Osteoblast (primary cell): ENCODE measurements around the gene FAM3B. TPM values are rescaled to one million over a fixed set of nuclear protein-coding genes. Genes with fewer than 3 reads are reported as not detected.

Experiments used
- DNase-seq: peaks from one replicate; pipeline ENCODE4 v3.0.0; 2011; ENCODE audit warnings: low spot score, mixed read lengths; ENCODE audit not compliant: insufficient read length; ENCODE audit errors: missing footprints
- H2AFZ ChIP-seq: 2 replicates; pipeline ENCODE4 v1.6.0; 2011; ENCODE audit warnings: mild to moderate bottlenecking, low read length
- H3K27ac ChIP-seq: 2 replicates; pipeline ENCODE4 v1.5.1; 2011; ENCODE audit warnings: mild to moderate bottlenecking, low read depth, low read length, moderate library complexity
- H3K27me3 ChIP-seq: 2 replicates; pipeline ENCODE4 v1.6.0; 2012; ENCODE audit warnings: mild to moderate bottlenecking, control low read depth, inconsistent platforms, low read length, moderate library complexity; ENCODE audit not compliant: insufficient read depth
- H3K36me3 ChIP-seq: 2 replicates; pipeline ENCODE4 v1.5.1; 2011; ENCODE audit warnings: mild to moderate bottlenecking, low read length, control low read depth, moderate library complexity; ENCODE audit not compliant: insufficient read depth
- H3K4me1 ChIP-seq: 2 replicates; pipeline ENCODE4 v1.5.1; 2011; ENCODE audit warnings: mild to moderate bottlenecking, low read length, control low read depth, moderate library complexity; ENCODE audit not compliant: insufficient read depth
- H3K4me2 ChIP-seq: 2 replicates; pipeline ENCODE4 v1.6.0; 2011; ENCODE audit warnings: mild to moderate bottlenecking, low read length; ENCODE audit not compliant: insufficient read depth
- H3K4me3 ChIP-seq: fragments of 200-600 bp; sonication (generic); 3 replicates; pipeline ENCODE4 v1.5.1; 2012; ENCODE audit warnings: mild to moderate bottlenecking, low read length, inconsistent platforms; ENCODE audit not compliant: insufficient read depth
- H3K79me2 ChIP-seq: 2 replicates; pipeline ENCODE4 v1.6.0; 2012; ENCODE audit warnings: mild to moderate bottlenecking, low read length, control low read depth, inconsistent platforms; ENCODE audit not compliant: insufficient read depth
- H3K9me3 ChIP-seq: 2 replicates; pipeline ENCODE4 v1.5.1; 2011; ENCODE audit warnings: low read depth, low read length, control low read depth
- H4K20me1 ChIP-seq: 2 replicates; pipeline ENCODE4 v1.6.0; 2012; ENCODE audit warnings: mild to moderate bottlenecking, low read length, control low read depth; ENCODE audit not compliant: insufficient read depth
- total RNA-seq: library from RNA; depleted of rRNA; stranded (reverse); fragments of >200 nt; gene quantifications from 2 replicates; pipeline ENCODE4 v1.2.3, GENCODE V29; 2012
- TF ChIP-seq, protein P1 (sequence below): IDR thresholded peaks from 2 replicates; pipeline ENCODE4 v1.5.1; 2011; ENCODE audit warnings: mild to moderate bottlenecking, low read depth, low read length, moderate library complexity; ENCODE audit errors: extremely low read depth

FAM3B gene
- total RNA-seq, 1 donor: not detected

DNA sequence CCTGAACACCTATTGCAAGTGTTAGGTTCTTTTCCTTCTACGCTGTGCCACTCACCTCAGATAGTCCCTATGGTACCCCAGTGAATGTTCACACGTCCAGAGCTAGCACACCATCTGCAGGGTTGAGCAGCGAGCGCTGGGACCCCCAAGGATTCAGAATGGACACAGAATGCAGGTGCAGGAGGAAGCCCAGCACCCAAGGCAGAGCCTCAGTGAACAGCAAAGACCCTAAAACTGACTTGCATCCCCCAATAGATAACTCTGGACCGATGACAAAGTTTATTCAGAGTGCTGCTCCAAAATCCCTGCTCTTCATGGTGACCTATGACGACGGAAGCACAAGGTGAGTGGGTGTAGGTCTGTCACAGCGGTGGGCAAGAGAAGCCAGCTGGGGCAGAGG, 30.2 kb downstream of the FAM3B start:
- Histone ChIP-seq H3K79me2 (no peaks in the 10 kb centered on the region), H3K36me3 (no peaks in the 10 kb centered on the region), H3K4me3 (no peak overlapping the region), H4K20me1 (no peaks in the 10 kb centered on the region), H3K4me1 (no peaks in the 10 kb centered on the region), H2AFZ (no peak overlapping the region), H3K4me2 (no peak overlapping the region), H3K27ac (no peak overlapping the region), H3K9me3 (no peaks in the 10 kb centered on the region), H3K27me3 (peaks cover 5% of the 10 kb centered on the region)
- TF ChIP-seq, protein P1, sequence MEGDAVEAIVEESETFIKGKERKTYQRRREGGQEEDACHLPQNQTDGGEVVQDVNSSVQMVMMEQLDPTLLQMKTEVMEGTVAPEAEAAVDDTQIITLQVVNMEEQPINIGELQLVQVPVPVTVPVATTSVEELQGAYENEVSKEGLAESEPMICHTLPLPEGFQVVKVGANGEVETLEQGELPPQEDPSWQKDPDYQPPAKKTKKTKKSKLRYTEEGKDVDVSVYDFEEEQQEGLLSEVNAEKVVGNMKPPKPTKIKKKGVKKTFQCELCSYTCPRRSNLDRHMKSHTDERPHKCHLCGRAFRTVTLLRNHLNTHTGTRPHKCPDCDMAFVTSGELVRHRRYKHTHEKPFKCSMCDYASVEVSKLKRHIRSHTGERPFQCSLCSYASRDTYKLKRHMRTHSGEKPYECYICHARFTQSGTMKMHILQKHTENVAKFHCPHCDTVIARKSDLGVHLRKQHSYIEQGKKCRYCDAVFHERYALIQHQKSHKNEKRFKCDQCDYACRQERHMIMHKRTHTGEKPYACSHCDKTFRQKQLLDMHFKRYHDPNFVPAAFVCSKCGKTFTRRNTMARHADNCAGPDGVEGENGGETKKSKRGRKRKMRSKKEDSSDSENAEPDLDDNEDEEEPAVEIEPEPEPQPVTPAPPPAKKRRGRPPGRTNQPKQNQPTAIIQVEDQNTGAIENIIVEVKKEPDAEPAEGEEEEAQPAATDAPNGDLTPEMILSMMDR: no peak
- peak; percentile 13 for DNase-seq

DNA sequence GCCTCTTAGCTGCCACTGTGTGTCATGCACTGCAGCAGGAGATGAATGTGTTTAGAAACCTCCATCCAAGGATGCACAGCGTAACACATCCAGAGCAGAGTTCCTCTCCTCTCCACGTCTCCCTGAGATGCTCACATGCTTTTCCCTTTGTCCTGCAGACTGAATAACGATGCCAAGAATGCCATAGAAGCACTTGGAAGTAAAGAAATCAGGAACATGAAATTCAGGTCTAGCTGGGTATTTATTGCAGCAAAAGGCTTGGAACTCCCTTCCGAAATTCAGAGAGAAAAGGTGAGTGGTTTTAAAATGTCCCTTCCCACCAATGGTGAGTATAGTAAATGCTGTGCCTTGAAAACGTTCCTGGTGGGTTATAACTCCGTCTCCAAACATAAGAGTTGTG, 31.8 kb downstream of the FAM3B start:
- H3K27me3 ChIP-seq: peaks cover 5% of the 10 kb centered on the region
- TF ChIP-seq, protein P1: no peak
- no peak for DNase-seq
- no peak overlapping the region for H2AFZ ChIP-seq
- no peak overlapping the region for H3K4me2 ChIP-seq
- no peak overlapping the region for H3K27ac ChIP-seq
- H3K4me3 ChIP-seq: no peak overlapping the region
- H4K20me1 ChIP-seq: no peaks in the 10 kb centered on the region
- H3K9me3 ChIP-seq: no peaks in the 10 kb centered on the region
- no peaks in the 10 kb centered on the region for H3K36me3 ChIP-seq
- H3K4me1 ChIP-seq: no peaks in the 10 kb centered on the region
- H3K79me2 ChIP-seq: no peaks in the 10 kb centered on the region

DNA sequence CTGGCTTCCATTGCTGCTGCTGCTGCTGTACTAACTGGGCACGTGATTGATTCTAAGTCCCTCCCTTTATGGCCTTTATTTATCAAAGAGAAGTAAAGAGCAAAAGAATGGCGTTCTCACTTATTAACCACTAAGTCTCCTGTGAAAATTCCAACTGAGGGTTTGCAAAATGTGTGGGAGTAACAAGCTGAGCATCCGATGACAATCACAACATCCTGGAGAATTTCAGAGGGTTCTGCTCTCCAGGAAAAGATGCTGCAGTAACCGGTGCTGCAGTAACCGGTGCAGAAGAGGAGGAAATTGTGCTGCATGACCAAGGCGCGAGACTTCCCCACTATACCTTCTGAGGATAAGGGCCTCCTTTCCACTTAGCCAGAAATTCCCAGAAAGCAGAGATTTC, 32.5 kb downstream of the FAM3B start:
- H4K20me1 ChIP-seq: no peaks in the 10 kb centered on the region
- H2AFZ ChIP-seq: no peak overlapping the region
- H3K27me3 ChIP-seq: peaks cover 5% of the 10 kb centered on the region
- no peaks in the 10 kb centered on the region for H3K79me2 ChIP-seq
- H3K4me2 ChIP-seq: no peak overlapping the region
- H3K4me3 ChIP-seq: no peak overlapping the region
- no peak overlapping the region for H3K27ac ChIP-seq
- TF ChIP-seq, protein P1: no peak
- H3K9me3 ChIP-seq: no peaks in the 10 kb centered on the region
- no peak for DNase-seq
- H3K4me1 ChIP-seq: no peaks in the 10 kb centered on the region
- H3K36me3 ChIP-seq: no peaks in the 10 kb centered on the region

DNA sequence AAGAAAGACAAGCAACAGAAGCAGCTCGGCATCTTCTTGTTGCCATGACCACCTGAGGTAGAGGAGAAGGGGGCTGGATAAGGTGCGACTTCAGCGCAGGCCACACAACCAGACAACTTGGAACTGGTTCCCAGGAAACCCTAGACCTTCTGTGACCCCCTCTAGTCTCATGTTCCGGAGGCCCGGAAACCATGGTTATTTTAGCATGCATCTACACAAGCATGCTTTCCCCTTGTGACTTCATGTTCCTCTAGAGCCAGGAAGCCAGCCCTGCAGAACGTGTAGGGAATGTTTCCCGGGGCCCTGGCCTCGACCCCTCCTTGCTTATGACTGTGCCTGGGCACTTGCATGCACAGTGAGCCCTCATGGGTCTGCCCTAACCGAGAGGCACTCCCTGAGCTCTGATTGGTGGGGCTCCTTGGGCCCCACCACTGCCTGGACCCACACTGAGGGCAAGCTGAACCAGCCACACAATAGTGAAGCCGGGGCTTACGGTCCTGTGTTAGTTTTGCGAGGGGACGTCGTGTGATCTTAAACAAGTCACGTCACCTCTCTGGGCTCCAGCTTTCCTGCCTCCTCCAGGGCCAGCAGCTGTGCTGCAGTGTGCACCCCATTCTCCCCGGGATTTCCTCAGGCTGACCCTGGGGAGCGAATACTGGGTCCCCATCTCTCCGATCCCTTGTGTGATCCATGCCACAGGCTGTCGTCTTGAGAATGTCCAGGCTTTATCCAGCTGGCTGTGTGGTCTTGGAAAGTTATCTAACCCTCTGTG, 33.2 kb downstream of the FAM3B start:
- no peaks in the 10 kb centered on the region for H3K36me3 ChIP-seq
- H3K27ac ChIP-seq: no peak overlapping the region
- H3K27me3 ChIP-seq: peaks cover 5% of the 10 kb centered on the region
- no peaks in the 10 kb centered on the region for H3K4me1 ChIP-seq
- no peak overlapping the region for H3K4me3 ChIP-seq
- no peak overlapping the region for H2AFZ ChIP-seq
- no peaks in the 10 kb centered on the region for H4K20me1 ChIP-seq
- DNase-seq: no peak
- no peaks in the 10 kb centered on the region for H3K79me2 ChIP-seq
- no peaks in the 10 kb centered on the region for H3K9me3 ChIP-seq
- TF ChIP-seq, protein P1: no peak
- no peak overlapping the region for H3K4me2 ChIP-seq
